HepG2 (cell line): ENCODE data around the gene C4BPA. TPM values are rescaled to one million over a fixed set of nuclear protein-coding genes. Genes with fewer than 3 reads are reported as not detected.
A peak's percentile ranks its signal among the peaks of the same experiment; 100 is the strongest.

ENCODE experiments used
- CAMTA2 ChIP-seq: sonication (generic); formaldehyde crosslinking; IDR thresholded peaks from 2 replicates; pipeline ENCODE4 v1.4.0; 2020; ENCODE audit warnings: mild to moderate bottlenecking, missing genetic modification reagents, borderline replicate concordance
- FOXA1 ChIP-seq, 2 experiments: fragments of 450-650 bp in 1 of 2; sonication (generic) in 1 of 2; formaldehyde crosslinking in 1 of 2; IDR thresholded peaks; 2 replicates each; pipeline versions ENCODE4 v1.4.0 to v1.6.1; 2016 to 2020; ENCODE audit warnings: missing genetic modification reagents in 1 of 2
- HDAC2 ChIP-seq: sonication (generic); formaldehyde crosslinking; IDR thresholded peaks from 2 replicates; pipeline ENCODE4 v1.4.0; 2020; ENCODE audit warnings: missing genetic modification reagents
- IKZF4 ChIP-seq: sonication (generic); formaldehyde crosslinking; IDR thresholded peaks from 2 replicates; pipeline ENCODE4 v1.5.1; 2020; ENCODE audit warnings: borderline replicate concordance, mild to moderate bottlenecking, low read depth, missing genetic modification reagents; ENCODE audit errors: not compliant biosample characterization
- KAT2B ChIP-seq: fragments of 150-350 bp; IDR thresholded peaks from 2 replicates; pipeline ENCODE4 v1.6.1; 2014; ENCODE audit warnings: low read depth, low read length, borderline replicate concordance
- MBNL3 ChIP-seq: fragments of 250-450 bp; sonication (Bioruptor Pico); conservative IDR thresholded peaks from 2 replicates; pipeline ENCODE4 v1.8.0; 2022; ENCODE audit warnings: mild to moderate bottlenecking, inconsistent platforms
- MTA1 ChIP-seq: sonication (generic); formaldehyde crosslinking; IDR thresholded peaks from 2 replicates; pipeline ENCODE4 v1.4.0; 2020; ENCODE audit warnings: missing genetic modification reagents, mild to moderate bottlenecking, borderline replicate concordance
- MZF1 ChIP-seq: sonication (generic); formaldehyde crosslinking; IDR thresholded peaks from 2 replicates; pipeline ENCODE4 v1.8.1; 2023; ENCODE audit warnings: mild to moderate bottlenecking, missing genetic modification reagents, borderline replicate concordance
- SAP130 ChIP-seq: IDR thresholded peaks from 2 replicates; pipeline ENCODE4 v1.6.1; 2016; ENCODE audit warnings: low read depth
- SOX6 ChIP-seq, 2 experiments: fragments of 450-650 bp in 1 of 2; sonication (generic) in 1 of 2; formaldehyde crosslinking in 1 of 2; IDR thresholded peaks; 2 replicates each; pipeline versions ENCODE4 v1.4.0 to v1.6.1; 2017 to 2020; ENCODE audit warnings: antibody characterized with exemption in 1 of 2, mild to moderate bottlenecking in 1 of 2, missing genetic modification reagents in 1 of 2
- STAG1 ChIP-seq: sonication (generic); formaldehyde crosslinking; IDR thresholded peaks from 2 replicates; pipeline ENCODE4 v1.4.0; 2020; ENCODE audit warnings: missing genetic modification reagents
- TRAFD1 ChIP-seq: sonication (generic); formaldehyde crosslinking; IDR thresholded peaks from 2 replicates; pipeline ENCODE4 v1.5.1; 2020; ENCODE audit warnings: missing genetic modification reagents, mild to moderate bottlenecking, borderline replicate concordance
- ZNF10 ChIP-seq: sonication (generic); formaldehyde crosslinking; IDR thresholded peaks from 2 replicates; pipeline ENCODE4 v1.4.0; 2020; ENCODE audit warnings: mild to moderate bottlenecking, low read depth, missing genetic modification reagents, borderline replicate concordance
- ZNF337 ChIP-seq: sonication (generic); formaldehyde crosslinking; IDR thresholded peaks from 2 replicates; pipeline ENCODE4 v1.5.1; 2020; ENCODE audit warnings: missing genetic modification reagents, low read depth, mild to moderate bottlenecking, borderline replicate concordance
- ZNF34 ChIP-seq: sonication (generic); formaldehyde crosslinking; IDR thresholded peaks from 2 replicates; pipeline ENCODE4 v1.4.0; 2020; ENCODE audit warnings: mild to moderate bottlenecking, missing genetic modification reagents, borderline replicate concordance
- ZNF674 ChIP-seq: sonication (generic); formaldehyde crosslinking; IDR thresholded peaks from 2 replicates; pipeline ENCODE4 v1.5.0; 2020; ENCODE audit warnings: low read depth, mild to moderate bottlenecking, missing genetic modification reagents
- ZNF724P ChIP-seq: sonication (generic); formaldehyde crosslinking; IDR thresholded peaks from 2 replicates; pipeline ENCODE4 v1.8.0; 2022; ENCODE audit warnings: missing genetic modification reagents, borderline replicate concordance
- polyA plus RNA-seq, 8 experiments: library from polyadenylated mRNA; depleted of rRNA in 3 of 8; stranded (reverse) in 7 of 8; unstranded in 1 of 8; fragments of >200 nt; fragmentation: Illumina TruSeq in 4 of 8; extraction: Trizol in 4 of 8; gene quantifications; 2 replicates each; pipeline versions ENCODE4 v1.2.1 to v1.2.3, GENCODE V29; 2011 to 2016; ENCODE audit warnings: low read depth in 4 of 8, missing spikeins in 1 of 8, mixed read lengths in 1 of 8; ENCODE audit not compliant: insufficient read depth in 1 of 8
- total RNA-seq, 5 experiments: library from RNA; depleted of rRNA; stranded (reverse); fragments of >200 nt; fragmentation: Illumina TruSeq; extraction: Trizol; gene quantifications; 2 replicates each; pipeline ENCODE4 v1.2.3, GENCODE V29; 2016; ENCODE audit warnings: low read depth in 1 of 5
- TF ChIP-seq, protein P1 (sequence below): sonication (generic); formaldehyde crosslinking; IDR thresholded peaks from 2 replicates; pipeline ENCODE4 v1.5.0; 2020; ENCODE audit warnings: mild to moderate bottlenecking, missing genetic modification reagents
- TF ChIP-seq, protein P2 (sequence below): sonication (generic); formaldehyde crosslinking; IDR thresholded peaks from 2 replicates; pipeline ENCODE4 v1.4.0; 2020; ENCODE audit warnings: mild to moderate bottlenecking, missing genetic modification reagents

Gene C4BPA
- total and polyA plus RNA-seq, 2 of the 13 experiments (the other 11 are each of a cell fraction or from before 2014, with no cell fraction given): 32.1 to 60.1 TPM

DNA sequence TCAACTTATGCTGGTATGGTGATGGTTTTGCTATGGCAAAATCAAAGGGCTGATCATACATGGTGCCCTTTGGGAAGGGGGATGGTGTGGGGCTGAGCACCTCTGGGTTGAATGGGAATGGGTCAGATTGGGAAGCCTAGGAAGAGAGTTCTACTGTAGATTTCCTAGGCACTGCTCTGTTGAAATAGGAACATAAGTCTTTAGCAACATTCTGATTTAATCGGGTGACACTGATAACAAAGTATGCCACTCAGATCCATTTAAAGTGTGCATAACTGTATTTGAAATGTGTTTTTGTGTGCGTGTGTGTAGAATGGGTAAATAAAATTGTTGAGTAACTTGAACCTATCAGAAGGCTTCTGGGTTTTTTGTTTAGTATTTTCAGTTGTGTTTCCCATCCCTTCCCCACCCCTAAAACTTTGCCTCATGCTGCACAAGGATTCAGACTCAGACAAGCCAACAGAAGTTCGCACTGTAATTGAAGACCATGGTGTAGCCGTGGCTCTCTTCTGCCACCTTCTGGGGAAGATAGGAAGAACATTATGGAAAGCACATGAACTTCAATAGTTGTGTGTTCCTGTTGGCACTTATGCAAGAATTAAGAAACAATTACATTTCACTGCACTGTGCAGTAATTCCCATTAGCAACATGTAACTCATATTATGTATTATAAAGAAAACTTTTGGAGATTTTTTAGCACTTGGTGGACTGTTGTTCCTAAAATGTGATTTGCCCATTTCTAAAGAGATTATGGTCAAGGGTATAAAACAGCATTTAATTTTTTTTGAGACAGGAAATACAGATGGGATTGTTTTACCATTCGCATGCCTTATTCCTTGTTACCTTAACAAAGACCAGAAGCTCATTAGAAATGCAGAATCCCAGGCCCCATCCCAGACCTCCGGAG, 26.3 kb upstream of the C4BPA start (continued):
- TF ChIP-seq ZNF724P (CRISPR knock-in tag): no peak
- no peak for TF ChIP-seq MTA1 (CRISPR knock-in tag)
- TF ChIP-seq ZNF674 (CRISPR knock-in tag): no peak
- TF ChIP-seq FOXA1 (IDR thresholded peaks at IDR 0.05): no peak
- TF ChIP-seq FOXA1 (CRISPR knock-in tag; IDR thresholded peaks at IDR 0.05): no peak
- TF ChIP-seq SAP130 (CRISPR knock-in tag): peak; percentile 50; the same call in 1 of the 2 replicates
- TF ChIP-seq ZNF34 (CRISPR knock-in tag): no peak
- TF ChIP-seq HDAC2 (CRISPR knock-in tag): peak; percentile 15; the same call in 1 of the 2 replicates
- no peak for TF ChIP-seq MZF1 (CRISPR knock-in tag)
- TF ChIP-seq ZNF337 (CRISPR knock-in tag): no peak
- no peak for TF ChIP-seq TRAFD1 (CRISPR knock-in tag)
- no peak for TF ChIP-seq MBNL3 (CRISPR knock-in tag)
- TF ChIP-seq, protein P1, sequence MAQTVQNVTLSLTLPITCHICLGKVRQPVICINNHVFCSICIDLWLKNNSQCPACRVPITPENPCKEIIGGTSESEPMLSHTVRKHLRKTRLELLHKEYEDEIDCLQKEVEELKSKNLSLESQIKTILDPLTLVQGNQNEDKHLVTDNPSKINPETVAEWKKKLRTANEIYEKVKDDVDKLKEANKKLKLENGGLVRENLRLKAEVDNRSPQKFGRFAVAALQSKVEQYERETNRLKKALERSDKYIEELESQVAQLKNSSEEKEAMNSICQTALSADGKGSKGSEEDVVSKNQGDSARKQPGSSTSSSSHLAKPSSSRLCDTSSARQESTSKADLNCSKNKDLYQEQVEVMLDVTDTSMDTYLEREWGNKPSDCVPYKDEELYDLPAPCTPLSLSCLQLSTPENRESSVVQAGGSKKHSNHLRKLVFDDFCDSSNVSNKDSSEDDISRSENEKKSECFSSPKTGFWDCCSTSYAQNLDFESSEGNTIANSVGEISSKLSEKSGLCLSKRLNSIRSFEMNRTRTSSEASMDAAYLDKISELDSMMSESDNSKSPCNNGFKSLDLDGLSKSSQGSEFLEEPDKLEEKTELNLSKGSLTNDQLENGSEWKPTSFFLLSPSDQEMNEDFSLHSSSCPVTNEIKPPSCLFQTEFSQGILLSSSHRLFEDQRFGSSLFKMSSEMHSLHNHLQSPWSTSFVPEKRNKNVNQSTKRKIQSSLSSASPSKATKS (CRISPR knock-in tag): no peak
- TF ChIP-seq ZNF10 (CRISPR knock-in tag): no peak
- no peak for TF ChIP-seq CAMTA2
- peak; percentile 91 for TF ChIP-seq STAG1 (CRISPR knock-in tag)
- TF ChIP-seq IKZF4 (CRISPR knock-in tag): no peak
- TF ChIP-seq, protein P2, sequence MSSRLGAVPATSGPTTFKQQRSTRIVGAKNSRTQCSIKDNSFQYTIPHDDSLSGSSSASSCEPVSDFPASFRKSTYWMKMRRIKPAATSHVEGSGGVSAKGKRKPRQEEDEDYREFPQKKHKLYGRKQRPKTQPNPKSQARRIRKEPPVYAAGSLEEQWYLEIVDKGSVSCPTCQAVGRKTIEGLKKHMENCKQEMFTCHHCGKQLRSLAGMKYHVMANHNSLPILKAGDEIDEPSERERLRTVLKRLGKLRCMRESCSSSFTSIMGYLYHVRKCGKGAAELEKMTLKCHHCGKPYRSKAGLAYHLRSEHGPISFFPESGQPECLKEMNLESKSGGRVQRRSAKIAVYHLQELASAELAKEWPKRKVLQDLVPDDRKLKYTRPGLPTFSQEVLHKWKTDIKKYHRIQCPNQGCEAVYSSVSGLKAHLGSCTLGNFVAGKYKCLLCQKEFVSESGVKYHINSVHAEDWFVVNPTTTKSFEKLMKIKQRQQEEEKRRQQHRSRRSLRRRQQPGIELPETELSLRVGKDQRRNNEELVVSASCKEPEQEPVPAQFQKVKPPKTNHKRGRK: no peak
- no peak for TF ChIP-seq SOX6 (IDR thresholded peaks at IDR 0.05)
- no peak for TF ChIP-seq SOX6 (CRISPR knock-in tag; IDR thresholded peaks at IDR 0.05)
- TF ChIP-seq KAT2B: no peak
